Stimulated activated CD4-positive, alpha-beta T cell treated with anti-CD3 and anti-CD28 coated beads, Interleukin-1b, Interleukin-23, amount 100 ng/mL, for 4 hours (primary cell): ENCODE measurements around the gene ETS2.

ENCODE experiments used
- DNase-seq, 2 donors: peaks; one replicate each; pipeline ENCODE4 v3.0.0-alpha.2; 2020; ENCODE audit warnings: low read depth in 2 of 2

The ETS2 gene

GRCh38 chr21:38777531-38777930 is 28.2 kb upstream of the ETS2 start:
- no peak for DNase-seq

GRCh38 chr21:38780879-38781278 is 24.9 kb upstream of the ETS2 start:
- no peak for DNase-seq

- no peak for DNase-seq
These were observed 21.1 kb upstream of the ETS2 start for GRCh38 chr21:38784458-38785266.

GRCh38 chr21:38785483-38785882 is 20.2 kb upstream of the ETS2 start:
- DNase-seq, result no peak

- DNase-seq, result no peak
These were observed 18.7 kb upstream of the ETS2 start for GRCh38 chr21:38787016-38787415.

GRCh38 chr21:38787461-38788274 is 18.1 kb upstream of the ETS2 start:
- DNase-seq, result no peak

- DNase-seq, result no peak
These were observed 17.3 kb upstream of the ETS2 start for GRCh38 chr21:38788275-38788905.

GRCh38 chr21:38789275-38789674 is 16.5 kb upstream of the ETS2 start:
- DNase-seq, result no peak

- DNase-seq, result no peak
These were observed 15.7 kb upstream of the ETS2 start for GRCh38 chr21:38790059-38790458.

- no peak for DNase-seq
These were observed 14.8 kb upstream of the ETS2 start for GRCh38 chr21:38790961-38791360.

- no peak for DNase-seq
These were observed 12.9 kb upstream of the ETS2 start for GRCh38 chr21:38792676-38793459.

- DNase-seq, result no peak
These were observed 11.6 kb upstream of the ETS2 start for GRCh38 chr21:38793926-38794713.

- no peak for DNase-seq
These were observed 10.8 kb upstream of the ETS2 start for GRCh38 chr21:38794978-38795377.

GRCh38 chr21:38795475-38795874 is 10.3 kb upstream of the ETS2 start:
- no peak for DNase-seq

- DNase-seq, result no peak
These were observed 9.3 kb upstream of the ETS2 start for GRCh38 chr21:38796424-38796823.

GRCh38 chr21:38797470-38797869 is 8.3 kb upstream of the ETS2 start:
- no peak for DNase-seq

GRCh38 chr21:38798081-38798480 is 7.6 kb upstream of the ETS2 start:
- DNase-seq, result no peak

GRCh38 chr21:38798481-38798882 is 7.2 kb upstream of the ETS2 start:
- DNase-seq, result no peak

GRCh38 chr21:38800046-38800758 is 5.5 kb upstream of the ETS2 start:
- no peak for DNase-seq
